HuH-7.5 (cell line): ENCODE data around the gene TBC1D5.

Experiments used
- DNase-seq: peaks from one replicate; pipeline ENCODE4 v3.0.0; 2011; ENCODE audit warnings: low spot score

The TBC1D5 gene

DNA sequence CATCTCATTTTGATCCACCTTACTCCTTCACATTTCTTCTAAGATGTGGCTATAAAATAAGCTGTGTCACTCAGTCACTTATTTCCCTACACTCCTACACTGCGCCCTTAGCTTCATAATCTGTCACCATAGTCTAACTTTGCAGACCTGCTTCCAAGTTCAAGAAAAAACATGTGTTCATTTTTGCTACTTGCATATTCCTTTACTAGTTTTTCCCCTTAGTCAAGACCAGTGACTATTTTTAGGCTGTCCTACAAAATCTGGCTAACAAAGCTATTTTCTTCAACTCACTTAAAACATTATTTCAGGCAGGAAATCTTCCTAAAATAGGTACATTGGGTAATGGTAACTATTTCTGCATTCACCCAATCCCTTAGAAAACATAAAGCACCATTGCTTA lies 272.5 kb downstream of the TBC1D5 start:
- no peak for DNase-seq

DNA sequence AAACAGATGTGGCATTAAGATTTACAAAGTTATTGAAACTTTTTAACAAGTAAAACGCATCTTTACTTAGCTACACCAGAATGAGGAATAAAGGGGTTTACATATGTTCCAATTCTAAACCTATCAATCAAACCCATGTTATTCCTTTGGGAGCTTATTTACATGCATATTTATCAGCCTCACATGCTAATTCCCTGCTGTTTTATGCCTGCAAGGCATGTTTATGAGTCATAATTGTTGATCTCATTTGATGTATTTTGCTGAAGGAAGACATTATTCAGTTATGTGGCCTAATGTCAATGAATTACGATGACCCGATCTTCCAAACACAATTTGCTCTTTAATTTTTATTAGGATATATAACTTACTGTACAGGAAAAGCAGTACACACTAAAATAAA lies 272.9 kb downstream of the TBC1D5 start:
- DNase-seq: no peak

DNA sequence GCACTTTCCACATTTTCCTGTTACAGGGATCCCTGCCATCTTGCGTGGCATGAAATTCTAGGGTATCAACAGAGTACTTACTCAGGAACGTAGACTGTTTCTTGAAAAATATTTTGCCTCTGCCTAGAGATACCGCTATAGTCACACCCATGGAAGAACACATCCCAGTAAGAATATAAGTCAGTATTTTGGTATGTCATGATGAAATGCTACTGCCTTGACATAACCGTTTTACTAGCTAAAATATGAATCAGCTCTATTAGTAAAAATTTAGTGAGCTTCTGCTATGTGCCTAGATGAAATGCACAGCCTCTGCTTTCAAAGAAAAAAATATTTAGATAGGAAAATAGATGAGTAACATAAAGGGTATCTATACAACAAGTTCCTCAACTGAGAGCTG lies 276.4 kb downstream of the TBC1D5 start:
- DNase-seq: no peak

DNA sequence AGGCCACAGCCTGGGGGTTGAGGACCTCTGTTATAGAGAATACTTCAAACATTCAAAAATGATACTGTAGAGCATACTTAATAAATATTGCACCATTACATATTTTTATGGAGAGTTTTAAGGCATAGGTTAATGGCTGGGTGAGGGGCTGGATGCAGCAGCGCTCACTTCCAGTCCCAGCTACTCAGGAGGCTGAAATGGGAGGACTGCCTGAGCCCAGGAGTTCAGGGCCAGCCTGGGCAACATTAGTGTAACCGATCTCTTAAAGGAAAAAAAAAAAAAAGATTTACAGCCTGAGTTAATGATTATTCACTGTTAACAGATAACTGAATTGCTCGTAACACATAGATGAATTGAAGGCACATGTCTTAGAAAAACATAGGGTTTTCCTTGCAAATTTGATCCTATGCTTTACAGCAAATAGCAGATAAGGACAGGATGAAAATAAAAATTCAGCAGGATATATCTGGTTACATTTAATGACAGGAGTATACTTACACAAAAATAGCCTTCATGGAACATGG lies 282.9 kb downstream of the TBC1D5 start:
- DNase-seq: no peak

DNA sequence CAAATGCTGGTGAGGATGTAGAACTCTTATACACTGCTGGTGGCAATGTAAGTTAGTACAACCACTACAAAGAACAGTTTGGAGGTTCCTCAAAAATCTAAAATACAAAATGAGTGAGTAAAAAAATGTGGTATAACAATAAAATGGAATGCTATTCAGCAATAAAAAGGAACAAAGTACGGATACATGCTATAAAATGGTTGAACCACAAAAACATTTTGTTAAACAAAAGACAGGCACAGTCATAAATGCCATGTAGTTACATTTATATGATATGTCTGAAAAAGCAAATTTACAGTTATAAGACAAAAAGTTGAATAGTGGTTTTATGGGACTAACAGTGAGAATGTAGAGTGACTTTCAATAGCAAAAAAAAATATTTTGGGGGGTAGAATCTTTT lies 285.8 kb downstream of the TBC1D5 start:
- no peak for DNase-seq

DNA sequence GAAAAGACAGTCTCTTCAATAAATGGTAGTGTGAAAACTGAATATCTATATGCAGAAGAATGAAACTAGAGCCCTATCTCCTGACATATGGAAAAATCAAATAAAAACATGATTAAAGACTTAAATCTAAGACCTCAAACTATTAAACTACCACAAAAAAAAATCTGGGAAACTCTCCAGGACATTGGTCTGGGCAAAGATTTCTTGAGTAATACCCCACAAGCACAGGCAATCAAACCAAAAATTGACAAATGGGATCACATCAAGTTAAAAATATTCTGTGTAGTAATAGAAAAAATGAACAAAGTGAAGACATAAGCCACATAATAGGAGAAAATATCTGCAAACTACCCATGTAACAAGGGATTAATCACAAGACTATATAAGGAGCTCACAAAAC lies 286.4 kb downstream of the TBC1D5 start:
- DNase-seq: no peak

DNA sequence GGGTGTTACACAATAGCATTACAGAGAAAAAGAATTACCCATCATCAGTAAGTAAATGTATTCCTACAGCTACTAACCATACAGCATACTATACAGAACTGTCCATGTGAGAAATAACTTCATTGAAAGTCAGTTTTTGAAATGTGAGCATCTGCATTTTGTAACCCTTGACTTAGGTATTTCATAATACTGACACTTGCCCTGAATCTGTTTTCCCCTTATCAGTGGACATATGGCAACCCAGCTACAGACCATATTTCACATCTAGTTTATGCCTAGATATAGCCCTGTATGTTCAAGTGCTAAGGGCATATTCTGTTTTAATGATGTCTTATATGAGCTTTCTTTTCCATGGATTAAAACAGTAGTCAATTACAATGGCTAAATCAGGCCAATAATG lies 297.6 kb downstream of the TBC1D5 start:
- DNase-seq: peak; percentile 52

DNA sequence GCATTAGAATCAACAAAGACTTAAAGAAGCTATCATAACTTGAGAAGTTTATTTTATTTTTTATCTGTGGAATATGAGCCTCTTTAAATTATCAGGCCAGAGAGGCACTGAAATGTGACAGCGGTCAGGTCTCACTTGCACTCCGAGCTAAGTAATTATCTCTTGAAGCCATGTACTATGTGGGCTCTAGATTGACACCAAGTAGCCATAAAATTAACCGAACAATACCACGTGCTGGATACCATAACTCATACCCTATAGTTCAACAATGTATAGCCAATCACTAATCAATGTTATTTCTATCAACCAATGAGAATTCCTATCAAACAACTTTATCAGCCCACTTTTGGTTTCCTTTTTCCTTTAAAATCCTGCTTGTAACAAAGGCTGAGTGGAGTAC lies 299.3 kb downstream of the TBC1D5 start:
- no peak for DNase-seq

DNA sequence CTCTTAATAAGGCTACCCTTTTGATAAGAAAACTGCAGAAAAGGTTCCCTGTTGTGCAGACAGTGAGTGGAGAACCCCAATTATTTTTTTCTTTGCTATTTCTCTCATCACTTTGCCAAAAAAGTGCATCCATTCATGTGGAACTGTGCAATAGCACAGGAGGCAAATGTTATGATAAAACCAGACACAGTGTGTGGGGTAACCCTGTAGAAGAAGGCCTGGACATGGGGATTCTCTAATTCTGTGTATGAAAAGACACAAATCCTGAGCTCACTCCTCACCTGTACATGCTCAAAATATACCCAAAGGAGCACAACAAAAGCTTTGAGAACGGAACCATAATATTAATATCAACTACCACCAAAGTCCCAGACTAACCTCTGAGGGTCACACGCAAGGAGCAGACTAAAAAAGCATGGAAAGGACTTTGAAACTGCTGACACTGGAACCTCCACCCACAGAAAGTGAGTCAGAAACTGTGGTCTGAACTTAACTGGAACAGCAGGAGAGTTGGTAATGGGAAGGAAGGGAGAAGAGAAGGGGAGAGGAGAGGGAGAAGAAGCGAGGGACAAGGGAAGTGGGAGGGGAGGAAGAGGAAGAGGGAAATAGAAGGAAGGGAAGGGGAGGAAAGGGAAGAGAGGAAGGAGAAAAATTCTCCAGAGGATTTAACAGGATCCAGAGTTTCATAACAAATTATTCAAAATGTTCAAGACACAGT lies 299.9 kb downstream of the TBC1D5 start:
- DNase-seq: no peak

DNA sequence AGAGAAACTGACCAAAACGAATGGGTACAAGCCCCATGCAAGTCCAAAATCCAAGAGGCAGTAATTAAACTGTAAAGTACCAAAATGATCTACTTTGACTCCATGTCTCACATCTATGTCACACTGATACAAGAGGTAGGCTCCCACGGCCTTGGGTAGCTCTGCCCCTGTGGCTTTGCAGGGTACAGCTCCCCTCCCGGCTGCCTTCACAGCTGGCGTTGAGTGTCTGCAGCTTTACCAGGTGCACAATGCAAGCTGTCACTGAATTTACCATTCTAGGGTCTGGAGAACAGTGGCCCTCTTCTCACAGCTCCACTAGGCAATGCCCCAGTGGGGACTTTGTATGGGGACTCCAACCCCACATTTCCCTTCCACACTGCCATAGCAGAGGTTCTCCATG lies 308.6 kb downstream of the TBC1D5 start:
- no peak for DNase-seq

DNA sequence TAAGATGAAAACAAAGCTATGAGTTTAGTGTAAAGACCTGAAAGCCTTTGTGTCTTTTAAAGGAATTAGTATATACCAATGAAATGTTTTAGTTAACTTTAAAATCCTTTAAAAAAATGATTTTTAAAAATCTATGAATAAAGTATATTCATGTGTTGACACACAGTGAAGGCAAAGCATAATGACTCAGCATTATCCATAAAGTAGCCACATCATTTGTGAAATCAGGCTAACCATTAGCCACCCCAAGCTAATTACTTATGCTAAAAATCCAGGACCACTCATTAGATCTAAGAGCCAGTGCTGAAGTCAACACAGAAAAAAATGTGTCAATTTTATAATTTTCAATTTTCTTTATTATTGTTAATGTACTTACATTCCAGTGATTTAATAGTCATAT lies 310.2 kb downstream of the TBC1D5 start:
- DNase-seq: no peak

DNA sequence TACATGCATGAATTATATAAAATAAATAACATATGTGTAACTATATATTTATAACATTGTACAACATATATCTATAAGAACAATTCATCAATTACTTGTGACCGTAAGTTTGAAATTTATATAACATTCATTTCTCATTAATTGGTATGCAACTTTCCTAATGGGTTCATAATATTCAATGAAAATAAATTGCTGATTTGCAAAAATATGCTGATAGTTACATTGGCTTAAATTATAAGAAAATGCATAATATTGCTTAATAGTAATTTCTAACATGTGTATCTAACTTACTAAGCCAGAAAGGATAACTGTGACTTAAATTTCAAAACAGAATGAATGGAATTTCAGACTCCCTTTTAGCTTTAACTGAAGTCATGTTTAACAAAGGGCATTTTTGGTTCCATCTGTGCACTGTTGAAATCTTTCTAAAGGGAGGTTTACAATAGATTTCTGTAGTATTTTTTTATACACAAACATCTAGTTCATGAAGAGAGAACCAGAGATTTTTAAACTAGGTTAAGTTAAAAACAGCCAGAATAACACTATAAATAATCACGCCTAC lies 310.9 kb downstream of the TBC1D5 start:
- no peak for DNase-seq

DNA sequence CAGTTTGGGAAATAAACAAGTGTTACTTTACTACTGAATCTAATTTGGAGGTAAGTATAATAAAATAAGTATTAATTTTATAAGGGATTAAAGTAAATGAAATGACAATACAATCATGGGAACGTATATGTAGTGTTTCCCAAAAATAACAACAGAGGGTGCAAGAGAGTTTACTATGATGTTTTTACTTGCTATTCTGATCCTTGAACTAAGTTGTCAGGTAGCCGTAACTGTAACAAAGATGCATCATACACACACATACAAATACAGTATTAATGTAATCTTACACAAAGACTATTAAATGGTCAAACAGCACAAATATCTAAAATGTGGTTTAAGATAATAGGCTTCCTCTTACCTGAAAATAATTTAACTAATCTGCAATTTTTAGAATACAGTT lies 311.4 kb downstream of the TBC1D5 start:
- DNase-seq: no peak

DNA sequence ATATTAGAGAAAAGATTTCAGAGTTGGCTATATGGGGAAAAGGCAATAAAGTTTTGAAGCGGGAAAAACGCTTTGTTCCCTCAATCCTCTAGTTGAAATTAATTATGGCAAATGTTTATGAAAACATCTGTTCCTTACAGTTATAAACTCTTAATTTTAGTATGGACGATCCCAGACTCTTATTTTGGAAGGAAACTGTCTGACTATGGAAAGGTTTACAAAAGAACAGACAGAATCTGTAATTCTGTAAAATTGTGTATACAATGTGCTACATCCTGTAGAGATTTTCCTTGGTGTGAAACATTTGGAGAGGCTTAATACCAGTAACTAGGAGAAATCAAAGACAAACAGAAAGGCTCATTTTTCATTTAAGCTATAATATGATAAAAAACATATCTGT lies 311.8 kb downstream of the TBC1D5 start:
- DNase-seq: no peak

DNA sequence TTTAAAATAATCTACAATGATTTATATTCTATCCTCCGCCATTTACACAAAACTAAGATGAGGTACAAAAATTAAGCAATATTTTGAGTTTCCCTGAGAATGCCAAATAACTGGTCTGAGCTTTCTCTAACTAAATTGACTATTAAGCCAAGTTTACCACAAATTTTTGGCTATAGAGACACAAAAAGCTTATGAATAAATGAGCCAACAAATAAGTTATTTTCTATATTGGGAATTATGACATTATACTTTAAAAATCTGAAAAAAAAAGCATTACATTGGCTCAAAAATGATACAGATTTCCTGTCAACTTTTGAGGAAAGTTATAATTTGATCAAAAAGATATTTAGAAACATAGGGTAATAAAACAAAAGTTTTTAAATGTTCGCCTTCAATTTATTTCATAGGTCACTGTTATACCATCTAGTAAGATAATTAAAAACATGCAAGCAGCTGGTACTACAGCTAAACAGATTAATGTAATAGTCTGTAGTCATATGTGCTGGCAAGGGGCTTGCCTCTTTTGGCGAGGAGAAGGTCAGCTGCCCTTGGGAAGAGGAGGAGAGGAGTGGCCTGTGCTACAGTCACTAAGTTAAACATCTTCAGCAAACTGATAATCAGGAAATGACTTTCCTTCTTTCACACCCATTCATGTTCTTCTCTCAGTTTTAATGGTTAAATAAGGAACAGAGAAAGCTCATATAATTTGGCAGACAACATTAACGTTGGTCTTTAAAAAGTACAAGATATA lies 318.5 kb downstream of the TBC1D5 start:
- DNase-seq: no peak

DNA sequence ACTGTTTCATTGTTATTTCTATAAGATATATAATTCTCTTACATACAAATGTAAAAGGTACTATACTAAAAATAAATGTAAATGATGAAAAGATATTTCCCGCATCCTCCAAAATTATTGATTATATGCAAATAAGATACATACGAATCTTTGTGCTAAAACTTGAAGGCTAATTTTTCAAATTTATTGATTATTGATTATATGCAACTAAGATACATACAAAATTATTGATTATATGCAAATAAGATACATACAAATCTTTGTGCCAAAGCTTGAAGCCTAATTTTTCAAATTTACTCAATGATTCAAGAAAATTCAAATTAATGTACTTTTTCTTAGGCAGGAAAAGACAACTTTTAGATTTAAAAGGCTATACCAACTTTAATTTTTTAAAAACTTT lies 319.8 kb downstream of the TBC1D5 start:
- no peak for DNase-seq

DNA sequence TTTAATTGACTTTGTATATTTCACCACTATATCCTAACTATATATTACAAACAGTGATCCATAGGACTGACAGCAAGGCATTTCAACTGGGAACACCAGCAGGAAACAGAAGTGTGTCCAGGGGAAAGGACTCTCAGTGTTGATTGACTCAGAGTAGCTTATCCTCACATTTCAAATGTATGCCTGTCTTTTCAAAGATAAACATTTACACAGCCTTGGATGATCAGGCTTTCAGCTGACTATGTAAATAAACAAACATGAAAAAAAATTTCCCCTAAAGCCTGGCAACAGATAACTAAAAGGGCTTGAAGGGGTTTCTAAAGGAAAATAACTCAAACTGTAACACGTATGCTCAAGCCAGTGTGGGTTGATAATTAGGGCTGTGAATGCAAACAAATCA lies 321.8 kb downstream of the TBC1D5 start:
- DNase-seq: peak; percentile 28

DNA sequence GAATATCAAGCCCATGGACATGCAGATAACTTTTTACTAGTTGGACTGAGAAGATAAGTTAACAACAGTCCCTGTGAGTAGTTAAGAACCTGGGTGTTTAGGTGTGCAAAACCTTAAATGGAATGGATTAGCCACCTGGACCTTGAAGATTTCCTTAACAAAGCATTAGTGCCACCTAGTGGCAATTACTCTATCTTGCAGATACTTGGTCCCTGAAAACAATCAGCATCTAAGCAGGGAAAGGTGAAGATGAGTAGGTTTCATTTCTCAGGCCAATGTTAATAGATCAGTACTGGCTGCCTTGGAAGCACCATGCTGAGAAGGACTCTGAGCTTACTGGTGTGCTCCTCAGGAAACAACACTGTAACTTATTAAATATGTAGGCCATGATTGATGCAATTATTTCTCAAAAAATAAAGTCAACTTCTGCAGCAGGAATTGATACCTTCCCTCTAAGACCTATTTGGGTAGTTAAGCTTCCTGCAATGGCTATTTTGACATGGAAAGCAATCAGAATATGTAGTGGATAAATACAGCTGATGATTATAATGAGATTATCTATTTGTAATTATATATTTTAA lies 329.4 kb downstream of the TBC1D5 start:
- DNase-seq: no peak

DNA sequence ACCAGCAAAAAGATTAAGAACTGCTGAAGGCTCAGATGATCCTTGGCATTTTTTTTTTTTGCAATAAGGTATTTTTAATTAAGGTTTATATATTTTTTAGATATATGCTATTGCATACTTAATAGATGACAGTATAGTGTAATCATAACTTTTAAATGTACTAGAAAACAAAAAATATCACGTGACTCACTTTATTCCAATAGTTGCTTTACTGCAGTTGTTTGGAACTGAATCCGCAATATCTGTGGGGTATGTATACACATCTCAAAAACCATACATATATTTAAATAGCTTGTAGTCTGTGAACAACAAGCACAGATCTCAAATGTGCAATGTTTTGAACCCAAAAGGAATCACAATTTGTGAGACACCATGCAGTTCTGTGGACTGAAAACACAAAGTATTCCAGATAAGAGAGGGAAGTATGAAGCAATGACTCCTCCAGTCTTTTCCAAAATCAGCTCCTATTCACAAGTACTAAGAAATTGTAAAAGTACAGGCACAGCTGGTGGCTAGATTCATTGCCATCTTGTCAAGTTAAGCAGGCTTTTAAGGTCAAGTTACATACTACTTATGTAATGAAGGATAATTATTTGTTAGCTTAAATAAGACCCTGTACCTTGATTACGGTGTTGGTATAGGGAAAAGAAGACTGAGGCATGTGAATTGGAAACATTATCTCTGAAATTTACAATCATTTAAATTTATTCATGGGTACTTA lies 331.1 kb downstream of the TBC1D5 start:
- no peak for DNase-seq

DNA sequence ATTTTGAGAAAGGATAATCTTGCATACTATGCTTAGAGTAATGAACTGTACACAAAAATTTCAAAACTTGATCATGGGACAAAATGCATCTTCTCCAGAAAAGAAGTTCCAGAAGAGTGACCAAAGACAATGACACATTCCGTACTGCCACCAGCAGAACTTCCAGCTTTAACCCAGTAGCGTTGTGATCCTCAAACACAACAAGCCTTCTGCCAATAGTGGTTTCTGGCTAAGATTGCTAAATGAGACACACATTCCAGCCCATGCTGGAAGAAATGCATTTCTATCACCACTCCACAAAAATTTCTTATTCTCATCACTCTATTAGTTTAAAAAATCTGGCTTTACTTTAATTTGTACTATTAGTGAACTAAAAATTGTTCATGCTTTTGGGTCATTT lies 334.9 kb downstream of the TBC1D5 start:
- no peak for DNase-seq

DNA sequence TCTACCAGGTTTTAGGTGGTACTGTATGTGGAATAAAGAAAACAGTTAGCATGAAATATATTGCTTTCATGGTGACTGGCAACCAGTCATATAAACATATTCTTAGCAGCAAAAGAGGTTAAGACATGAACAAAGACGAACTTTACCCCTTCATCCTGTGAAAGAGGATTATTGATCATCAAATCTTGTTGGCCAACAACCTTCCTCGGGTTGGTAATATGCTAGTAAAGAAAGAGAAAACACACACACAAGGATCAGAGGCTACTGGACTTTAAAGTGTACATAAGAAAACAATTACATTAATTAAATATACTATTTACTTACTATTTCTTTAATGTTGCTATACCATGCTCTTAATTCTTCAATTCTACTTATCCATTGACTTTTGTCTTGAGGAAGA lies 337.9 kb downstream of the TBC1D5 start:
- DNase-seq: no peak

DNA sequence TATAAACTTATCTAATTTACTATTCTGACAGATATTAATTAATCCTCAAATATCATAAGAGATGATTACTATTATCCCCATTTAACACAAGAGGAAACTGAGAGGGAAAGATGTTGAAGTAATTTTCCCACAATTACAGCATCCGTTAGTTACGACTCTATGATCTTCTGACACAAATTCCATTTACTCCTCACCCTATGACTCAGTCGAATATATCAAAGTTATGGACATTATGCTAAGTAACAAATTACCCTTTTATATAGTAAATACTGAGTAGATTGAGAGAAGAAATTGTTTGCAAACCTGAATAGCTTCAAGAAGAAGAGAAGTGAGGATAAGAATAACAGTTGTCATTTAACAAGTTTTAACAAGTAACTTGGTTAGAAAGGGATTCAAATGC lies 340.0 kb downstream of the TBC1D5 start:
- no peak for DNase-seq
